Measurements from ENCODE around the gene DRC7.

- TF ChIP-seq, protein P1, sequence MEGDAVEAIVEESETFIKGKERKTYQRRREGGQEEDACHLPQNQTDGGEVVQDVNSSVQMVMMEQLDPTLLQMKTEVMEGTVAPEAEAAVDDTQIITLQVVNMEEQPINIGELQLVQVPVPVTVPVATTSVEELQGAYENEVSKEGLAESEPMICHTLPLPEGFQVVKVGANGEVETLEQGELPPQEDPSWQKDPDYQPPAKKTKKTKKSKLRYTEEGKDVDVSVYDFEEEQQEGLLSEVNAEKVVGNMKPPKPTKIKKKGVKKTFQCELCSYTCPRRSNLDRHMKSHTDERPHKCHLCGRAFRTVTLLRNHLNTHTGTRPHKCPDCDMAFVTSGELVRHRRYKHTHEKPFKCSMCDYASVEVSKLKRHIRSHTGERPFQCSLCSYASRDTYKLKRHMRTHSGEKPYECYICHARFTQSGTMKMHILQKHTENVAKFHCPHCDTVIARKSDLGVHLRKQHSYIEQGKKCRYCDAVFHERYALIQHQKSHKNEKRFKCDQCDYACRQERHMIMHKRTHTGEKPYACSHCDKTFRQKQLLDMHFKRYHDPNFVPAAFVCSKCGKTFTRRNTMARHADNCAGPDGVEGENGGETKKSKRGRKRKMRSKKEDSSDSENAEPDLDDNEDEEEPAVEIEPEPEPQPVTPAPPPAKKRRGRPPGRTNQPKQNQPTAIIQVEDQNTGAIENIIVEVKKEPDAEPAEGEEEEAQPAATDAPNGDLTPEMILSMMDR (IDR thresholded peaks at IDR 0.05), result no peak
- no peak for TF ChIP-seq POLR2A (IDR thresholded peaks at IDR 0.05)
These were observed 12.1 kb downstream of the DRC7 start for GRCh38 chr16:57706717-57707116.

Data from Peyer's patch (tissue), 4 donors.